GM19023 (cell line): ENCODE results near the gene MRPS27.

Experiments
- ATAC-seq: cut with Tn5 transposase; IDR thresholded peaks from one replicate; pipeline ENCODE4 v1.9.1; 2021; ENCODE audit warnings: mild to moderate bottlenecking, moderate library complexity; ENCODE audit not compliant: unreplicated experiment

MRPS27 gene

GRCh38 chr5:72326306-72326649, 6.2 kb upstream of the MRPS27 start:
- ATAC-seq = no peak

GRCh38 chr5:72325566-72326305, 5.7 kb upstream of the MRPS27 start:
- ATAC-seq = no peak

- ATAC-seq = no peak
Observed at GRCh38 chr5:72324189-72324825, 4.3 kb upstream of the MRPS27 start.

GRCh38 chr5:72319435-72319975, 535 bp downstream of the MRPS27 start:
- peak; percentile 2 for ATAC-seq

- no peak for ATAC-seq
Observed at GRCh38 chr5:72314571-72315172, 5.4 kb downstream of the MRPS27 start.

- no peak for ATAC-seq
Observed at GRCh38 chr5:72313141-72313540, 6.9 kb downstream of the MRPS27 start.

GRCh38 chr5:72308853-72309191, 11.2 kb downstream of the MRPS27 start:
- no peak for ATAC-seq

GRCh38 chr5:72307968-72308852, 11.8 kb downstream of the MRPS27 start:
- ATAC-seq = peak; percentile 96

GRCh38 chr5:72307573-72307967, 12.5 kb downstream of the MRPS27 start:
- ATAC-seq = no peak

GRCh38 chr5:72305194-72306142, 14.6 kb downstream of the MRPS27 start:
- no peak for ATAC-seq

- ATAC-seq = no peak
Observed at GRCh38 chr5:72302171-72302570, 17.9 kb downstream of the MRPS27 start.

GRCh38 chr5:72301557-72301956, 18.5 kb downstream of the MRPS27 start:
- ATAC-seq = peak; percentile 62

- no peak for ATAC-seq
Observed at GRCh38 chr5:72300590-72301339, 19.3 kb downstream of the MRPS27 start.

- no peak for ATAC-seq
Observed at GRCh38 chr5:72298711-72299110, 21.3 kb downstream of the MRPS27 start.

- ATAC-seq = peak; percentile 47
Observed at GRCh38 chr5:72298136-72298535, 21.9 kb downstream of the MRPS27 start.

- no peak for ATAC-seq
Observed at GRCh38 chr5:72296256-72296655, 23.8 kb downstream of the MRPS27 start.

GRCh38 chr5:72295539-72295938, 24.5 kb downstream of the MRPS27 start:
- no peak for ATAC-seq

- no peak for ATAC-seq
Observed at GRCh38 chr5:72294473-72294872, 25.6 kb downstream of the MRPS27 start.

- ATAC-seq = no peak
Observed at GRCh38 chr5:72293495-72294055, 26.5 kb downstream of the MRPS27 start.
